Activated CD4-positive, alpha-beta memory T cell treated with anti-CD3 and anti-CD28 coated beads for 36 hours (primary cell): ENCODE results near the gene GLRX2. TPM values are rescaled to one million over a fixed set of nuclear protein-coding genes. Genes with fewer than 3 reads are reported as not detected.
A peak's percentile ranks its signal among the peaks of the same experiment; 100 is the strongest.
"Not testable (repeated sequence)": the region's sequence is repeated elsewhere in the genome, so short reads cannot be mapped to it uniquely, and the experiment has no call there.

Experiments used
- CTCF ChIA-PET: fragments of 350-600 bp; sonication (Branson Sonifier 250); formaldehyde crosslinking; loops from one replicate; lab custom pipeline; 2021; ENCODE audit warnings: antibody characterized with exemption, inconsistent platforms; lab: Charles Lee
- POLR2A ChIA-PET: fragments of 350-600 bp; sonication (Branson Sonifier 250); formaldehyde crosslinking; loops from one replicate; lab custom pipeline; 2021; ENCODE audit warnings: antibody characterized with exemption; lab: Charles Lee
- DNase-seq: peaks from one replicate; pipeline ENCODE4 v3.0.0-alpha.2; 2020
- H3K27ac Mint-ChIP-seq: one replicate; pipeline ENCODE4 v1.8.0; 2021; ENCODE audit warnings: mixed read lengths
- H3K27me3 Mint-ChIP-seq: one replicate; pipeline ENCODE4 v1.8.0; 2021; ENCODE audit warnings: mixed read lengths
- H3K36me3 Mint-ChIP-seq: one replicate; pipeline ENCODE4 v1.8.0; 2021; ENCODE audit warnings: mixed read lengths
- H3K4me1 Mint-ChIP-seq: one replicate; pipeline ENCODE4 v1.8.0; 2021; ENCODE audit warnings: low read depth, mixed read lengths
- H3K4me3 Mint-ChIP-seq: one replicate; pipeline ENCODE4 v1.8.0; 2021; ENCODE audit warnings: mild to moderate bottlenecking, mixed read lengths
- H3K9me3 Mint-ChIP-seq: one replicate; pipeline ENCODE4 v1.8.0; 2021; ENCODE audit warnings: mixed read lengths
- intact Hi-C: fragments of 100-400 bp; cut with micrococcal nuclease; formaldehyde crosslinking; loops from one replicate; pipeline ENCODE4 v1.15.1; 2023
- total RNA-seq, 2 experiments: library from RNA; stranded (reverse); gene quantifications; one replicate each; pipeline ENCODE4 v1.2.3, GENCODE V29; 2021

GLRX2 gene
- total RNA-seq, 2 experiments from 2014 or later = 25.4 to 25.8 TPM

DNA sequence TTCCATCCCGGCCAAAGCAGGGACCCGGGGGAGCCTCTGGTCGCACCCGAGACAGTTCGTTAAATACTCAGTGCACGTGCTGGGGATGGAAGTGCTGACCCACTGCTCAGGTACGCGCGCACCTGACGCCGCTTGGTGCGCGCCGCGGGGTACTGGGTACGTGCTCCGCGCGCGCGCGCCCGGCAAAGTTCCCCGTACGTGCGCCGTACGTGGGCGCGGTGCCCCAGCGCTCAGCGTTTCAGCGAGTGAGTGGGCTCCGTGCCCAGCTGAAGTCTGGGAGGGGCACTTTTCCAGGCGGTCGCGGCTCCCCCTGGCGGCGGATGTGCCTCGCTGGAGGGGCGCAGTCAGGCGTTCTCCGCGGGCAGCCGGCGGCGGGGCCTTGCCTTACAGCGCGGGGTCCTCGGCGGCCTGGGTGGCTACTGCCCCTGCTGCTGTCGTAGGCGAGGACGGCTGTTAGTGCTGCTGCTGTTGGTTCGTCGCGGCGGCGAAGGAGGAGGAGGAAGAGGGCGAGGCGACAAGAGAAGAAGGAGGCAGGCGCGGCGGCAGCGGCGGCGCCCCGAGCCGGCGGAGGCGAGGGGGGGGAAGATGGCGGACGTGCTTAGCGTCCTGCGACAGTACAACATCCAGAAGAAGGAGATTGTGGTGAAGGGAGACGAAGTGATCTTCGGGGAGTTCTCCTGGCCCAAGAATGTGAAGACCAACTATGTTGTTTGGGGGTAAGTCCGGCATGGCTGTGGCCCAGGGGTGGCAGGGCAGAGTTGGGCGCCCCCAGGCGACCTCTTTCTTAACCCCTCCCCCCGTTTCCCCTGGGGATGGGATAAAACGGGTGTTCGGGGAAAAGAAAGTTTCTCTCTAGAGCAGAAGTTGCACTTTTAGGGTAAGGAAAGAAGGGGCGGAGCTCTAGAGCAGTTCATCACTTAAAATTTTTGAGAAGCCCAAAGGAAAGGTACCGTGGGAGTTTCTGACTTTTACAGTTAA is 16.7 kb upstream of the GLRX2 start, which contains the start of gene CDC73:
Gene CDC73 (plus strand): TSS at position 416 of the 978 bp plus-strand sequence. CDS start 170 bp downstream, at position 586.
- peaks cover 45% of the 10 kb centered on the region for H3K4me1 Mint-ChIP-seq

DNA sequence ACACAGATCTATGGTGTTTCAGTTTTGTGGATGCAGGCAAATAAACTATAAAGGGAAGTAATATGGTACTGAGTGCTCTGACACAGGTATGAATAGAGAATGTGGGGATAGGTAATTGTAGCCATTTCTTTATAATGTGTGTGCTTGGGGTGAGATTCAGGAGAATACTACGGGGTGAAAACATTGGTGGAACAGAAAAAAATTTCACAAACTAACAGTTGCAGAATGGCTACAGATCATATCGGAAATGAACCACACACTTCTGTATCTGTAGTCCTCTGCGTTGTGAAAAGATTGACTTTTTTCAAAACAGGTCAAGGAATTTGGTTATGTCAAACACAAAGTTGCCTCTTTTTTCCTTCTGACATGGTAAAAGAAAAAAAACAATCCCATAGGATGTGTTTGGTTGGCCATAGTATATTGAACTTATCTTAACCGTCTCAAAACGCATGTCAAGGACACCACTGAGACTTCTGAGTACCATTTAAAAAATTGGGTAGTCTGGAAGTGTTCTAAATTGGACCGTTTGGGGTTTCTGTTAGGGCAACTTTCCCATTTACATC is 15.5 kb upstream of the GLRX2 start:
- Mint-ChIP-seq H3K36me3 (peaks cover 5% of the 10 kb centered on the region), H3K4me3 (peak overlapping the region; percentile 85), H3K27ac (peak overlapping the region; percentile 65), H3K27me3 (no peaks in the 10 kb centered on the region), H3K4me1 (peaks cover 38% of the 10 kb centered on the region), H3K9me3 (no peaks in the 10 kb centered on the region)
- no peak for DNase-seq
- CTCF ChIA-PET = interaction anchor here (1.1 to 3.1 kb wide), 2 partner anchors 13 to 63 kb away, joined by 3 to 25 read pairs; partner anchors contain the start of genes RO60 and UCHL5
- intact Hi-C loops = loop anchor here (5.0 kb wide), 6 partner anchors 138 to 643 kb away; partner anchors contain the start of gene RGS1
- POLR2A ChIA-PET = interaction anchor here (1.5 kb wide), 1 partner anchor 10 kb away, joined by 3 read pairs; no protein-coding TSS in a partner anchor

More for the DNA sequence above, 16.7 kb upstream of the GLRX2 start, which contains the start of gene CDC73:
- Mint-ChIP-seq H3K36me3 (peaks cover 8% of the 10 kb centered on the region), H3K9me3 (no peaks in the 10 kb centered on the region), H3K4me3 (peak within 1 kb of the TSS; percentile 85), H3K27me3 (no peaks in the 10 kb centered on the region), H3K27ac (peak within 1 kb of the TSS; percentile 98)
- POLR2A ChIA-PET = interaction anchor here (0.9 to 3.1 kb wide), 5 partner anchors 14 to 315 kb away, joined by 3 to 25 read pairs (median 3); partner anchors contain the start of genes GLRX2, RO60 and UCHL5
- CTCF ChIA-PET = interaction anchor here (0.5 to 3.1 kb wide), 15 partner anchors 15 to 337 kb away, joined by 3 to 25 read pairs (median 3); partner anchors contain the start of genes GLRX2, RO60 and UCHL5
- peak; percentile 99 for DNase-seq
- intact Hi-C loops = loop anchor here (1.0 to 5.0 kb wide), 11 partner anchors 17 to 1173 kb away; partner anchors contain the start of genes GLRX2, RGS1, RGS2 and RO60

DNA sequence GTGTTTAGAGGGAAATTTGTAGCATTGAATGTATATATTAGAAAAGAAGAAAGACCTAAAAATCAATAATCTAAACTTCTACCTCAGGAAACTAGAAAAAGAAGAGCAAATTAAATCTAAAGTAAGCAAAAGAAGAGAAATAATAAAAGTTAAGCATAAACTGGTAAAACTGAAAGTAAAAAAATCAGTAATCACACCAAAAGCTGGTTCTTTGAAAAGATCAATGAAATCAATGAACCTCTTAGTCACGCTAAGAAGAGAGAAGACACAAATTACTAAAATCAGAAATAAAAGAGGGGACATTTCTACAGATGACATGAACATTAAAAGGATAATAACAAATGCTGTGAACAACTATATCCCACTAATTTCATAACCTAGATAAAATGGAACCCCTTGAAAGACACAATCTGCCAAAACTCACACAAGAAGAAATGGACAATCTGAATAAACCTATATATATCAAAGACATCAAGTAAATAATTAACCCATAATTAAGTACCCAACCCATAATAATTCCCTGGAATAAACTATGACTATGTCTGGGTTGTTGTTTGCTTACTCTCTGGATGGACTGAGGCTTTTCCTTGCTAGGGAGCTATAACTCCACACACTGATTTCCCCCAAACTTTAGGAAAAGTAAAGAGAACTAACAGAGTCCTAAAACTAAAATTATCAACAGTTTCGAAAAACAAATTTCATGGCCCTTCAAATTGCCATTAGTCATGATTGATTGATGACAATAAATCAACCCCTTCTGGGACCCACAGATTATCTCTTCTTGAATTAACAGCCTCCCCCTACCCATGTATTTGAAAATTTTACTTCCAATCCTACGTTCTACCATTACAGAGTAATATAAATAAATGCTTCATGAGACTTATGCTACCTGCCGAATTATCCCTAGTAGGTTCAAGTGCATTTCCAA is 13.9 kb upstream of the GLRX2 start:
- Mint-ChIP-seq H3K4me3 (no peak overlapping the region), H3K9me3 (no peaks in the 10 kb centered on the region), H3K4me1 (peaks cover 26% of the 10 kb centered on the region), H3K27ac (no peak overlapping the region), H3K27me3 (no peaks in the 10 kb centered on the region), H3K36me3 (peaks cover 3% of the 10 kb centered on the region)
- ChIA-PET CTCF (interaction anchor here (1.4 kb wide), 1 partner anchor 18 kb away, joined by 3 read pairs; no protein-coding TSS in a partner anchor), POLR2A (interaction anchor here (1.5 to 3.3 kb wide), 2 partner anchors 9 to 60 kb away, joined by 3 to 9 read pairs; partner anchors contain the start of gene UCHL5)
- no peak for DNase-seq
- intact Hi-C loops = no loop called here

DNA sequence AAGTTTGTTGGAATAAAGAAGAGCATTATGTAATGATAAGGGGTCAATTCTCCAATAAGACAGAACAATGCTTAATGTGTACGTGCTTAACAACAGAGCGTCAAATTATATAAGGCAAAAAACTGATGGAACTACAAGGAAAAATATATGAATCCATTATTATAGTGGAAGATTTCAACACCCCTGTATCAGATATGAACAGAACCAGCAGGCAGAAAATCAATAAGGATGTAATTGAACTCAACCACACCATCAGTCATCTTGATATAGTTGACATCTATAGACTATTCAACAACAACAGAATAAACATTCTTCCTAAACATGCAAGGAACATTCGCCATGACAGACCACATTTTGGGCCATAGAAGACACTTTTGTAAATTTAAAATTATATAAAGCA is 13.0 kb upstream of the GLRX2 start:
- no peak for DNase-seq
- no peaks in the 10 kb centered on the region for H3K9me3 Mint-ChIP-seq
- H3K27ac Mint-ChIP-seq = no peak overlapping the region
- no peaks in the 10 kb centered on the region for H3K36me3 Mint-ChIP-seq
- H3K4me3 Mint-ChIP-seq = no peak overlapping the region
- H3K27me3 Mint-ChIP-seq = no peaks in the 10 kb centered on the region
- ChIA-PET POLR2A (interaction anchor here (3.3 kb wide), 1 partner anchor 60 kb away, joined by 9 read pairs; the partner anchor contains the start of gene UCHL5), CTCF (interaction anchor here (1.4 kb wide), 1 partner anchor 19 kb away, joined by 3 read pairs; no protein-coding TSS in a partner anchor)
- intact Hi-C loops = no loop called here
- peaks cover 19% of the 10 kb centered on the region for H3K4me1 Mint-ChIP-seq

DNA sequence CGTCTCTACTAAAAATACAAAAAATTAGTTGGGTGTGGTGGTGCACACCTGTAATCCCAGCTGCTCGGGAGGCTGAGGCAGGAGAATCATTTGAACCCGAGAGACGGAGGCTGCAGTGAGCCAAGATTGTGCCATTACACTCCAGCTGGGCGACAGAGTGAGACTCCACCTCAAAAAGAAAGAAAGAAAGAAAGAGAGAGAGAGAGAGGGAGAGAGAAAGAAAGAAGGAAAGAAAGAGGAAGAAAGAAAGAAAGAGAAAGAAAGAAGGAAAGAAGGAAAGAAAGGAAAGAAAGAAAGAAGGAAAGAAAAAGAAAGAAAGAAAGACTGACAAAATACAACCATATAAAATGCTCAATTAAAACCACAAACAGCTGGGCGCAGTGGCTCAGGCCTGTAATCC is 12.0 kb upstream of the GLRX2 start:
- peaks cover 13% of the 10 kb centered on the region for H3K4me1 Mint-ChIP-seq
- intact Hi-C loops, H3K27ac Mint-ChIP-seq, H3K36me3 Mint-ChIP-seq, DNase-seq, H3K27me3 Mint-ChIP-seq, CTCF ChIA-PET, H3K4me3 Mint-ChIP-seq, H3K9me3 Mint-ChIP-seq: not testable (repeated sequence)
- POLR2A ChIA-PET = interaction anchor here (3.3 kb wide), 1 partner anchor 59 kb away, joined by 9 read pairs; the partner anchor contains the start of gene UCHL5

DNA sequence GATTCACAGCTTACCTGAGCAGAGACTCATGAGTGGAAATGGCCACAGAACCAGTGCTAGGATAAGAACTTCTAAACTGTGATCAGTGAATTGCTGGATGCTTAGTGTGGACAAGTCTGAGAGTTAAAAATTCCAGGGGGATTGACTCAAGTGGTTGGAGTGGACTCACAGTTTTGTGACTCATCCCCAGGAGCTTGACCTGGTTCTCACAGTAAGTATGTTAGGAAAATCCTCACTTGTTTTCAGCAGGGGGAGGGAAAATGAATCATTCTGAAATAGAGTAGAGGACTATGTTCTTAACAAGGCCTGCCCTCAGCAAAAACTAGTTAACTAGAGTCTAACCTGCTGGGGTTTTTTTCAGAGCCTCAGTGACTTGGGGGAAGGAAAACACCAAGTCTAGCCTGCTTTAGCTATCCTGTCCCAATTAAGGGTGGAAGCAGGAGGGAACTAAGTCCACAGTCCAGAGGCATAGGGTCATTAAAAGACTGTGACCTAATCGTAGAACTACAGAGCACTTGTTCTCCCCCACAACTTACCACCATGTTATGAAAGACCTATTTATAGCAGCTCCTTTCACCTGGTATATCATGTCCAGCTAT is 10.5 kb upstream of the GLRX2 start:
- no peaks in the 10 kb centered on the region for H3K9me3 Mint-ChIP-seq
- peaks cover 10% of the 10 kb centered on the region for H3K4me1 Mint-ChIP-seq
- no peak for DNase-seq
- ChIA-PET CTCF (no interaction called here), POLR2A (no interaction called here)
- intact Hi-C loops = no loop called here
- H3K36me3 Mint-ChIP-seq = no peaks in the 10 kb centered on the region
- H3K27me3 Mint-ChIP-seq = no peaks in the 10 kb centered on the region
- no peak overlapping the region for H3K4me3 Mint-ChIP-seq
- H3K27ac Mint-ChIP-seq = no peak overlapping the region

DNA sequence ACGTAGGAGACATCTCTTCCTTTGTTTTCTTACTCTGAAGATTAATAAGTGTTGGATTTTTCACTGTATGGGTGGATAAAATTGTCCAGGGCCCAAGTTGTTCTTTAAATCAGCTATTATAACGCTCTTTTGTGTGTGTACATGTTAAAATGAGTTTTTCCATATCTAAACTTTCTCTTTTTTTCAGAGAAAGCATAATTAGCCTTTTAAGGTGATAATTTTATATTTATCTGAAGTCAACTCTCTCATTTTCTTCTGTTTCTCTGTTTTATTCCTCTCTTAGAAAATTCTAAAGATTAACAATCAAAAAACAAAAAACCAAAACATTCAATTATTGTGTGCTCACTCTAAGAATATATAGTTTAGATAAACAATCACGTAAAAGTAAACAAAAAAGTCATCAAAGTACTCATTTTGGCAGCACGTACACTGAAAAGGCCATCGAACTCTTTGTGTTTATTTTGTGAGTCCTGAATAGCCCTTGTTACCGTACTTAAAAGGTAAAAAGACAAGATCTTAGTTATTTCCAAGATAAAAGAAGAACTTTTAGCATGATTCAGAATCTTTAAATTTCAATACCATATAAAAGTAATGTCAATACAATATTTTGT is 9.4 kb upstream of the GLRX2 start:
- H3K9me3 Mint-ChIP-seq = no peaks in the 10 kb centered on the region
- H3K36me3 Mint-ChIP-seq = no peaks in the 10 kb centered on the region
- peaks cover 10% of the 10 kb centered on the region for H3K4me1 Mint-ChIP-seq
- no peak overlapping the region for H3K27ac Mint-ChIP-seq
- intact Hi-C loops = no loop called here
- no peak overlapping the region for H3K4me3 Mint-ChIP-seq
- CTCF ChIA-PET = interaction anchor here (1.3 kb wide), 1 partner anchor 10 kb away, joined by 5 read pairs; no protein-coding TSS in a partner anchor
- no peaks in the 10 kb centered on the region for H3K27me3 Mint-ChIP-seq
- DNase-seq = no peak
- POLR2A ChIA-PET = no interaction called here

DNA sequence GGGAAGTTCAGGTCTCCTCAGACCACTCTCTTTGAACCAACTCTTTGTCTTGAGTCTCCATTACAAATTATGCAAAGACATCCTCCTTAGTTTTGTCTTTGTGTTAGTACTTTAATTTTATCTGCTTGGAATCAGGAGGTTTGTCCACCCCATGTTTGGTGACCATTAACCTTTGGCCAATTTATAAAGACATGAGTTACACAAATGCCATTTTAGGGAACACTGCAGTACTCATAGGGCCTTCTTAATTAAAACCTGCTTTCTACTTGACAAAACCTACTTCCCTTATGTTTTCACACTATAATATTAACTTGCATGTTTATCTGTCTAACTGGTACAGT is 8.7 kb upstream of the GLRX2 start:
- intact Hi-C loops = no loop called here
- POLR2A ChIA-PET = interaction anchor here (1.0 kb wide), 1 partner anchor 10 kb away, joined by 4 read pairs; no protein-coding TSS in a partner anchor
- Mint-ChIP-seq H3K27ac (no peak overlapping the region), H3K4me1 (peaks cover 5% of the 10 kb centered on the region), H3K9me3 (no peaks in the 10 kb centered on the region), H3K4me3 (no peak overlapping the region), H3K27me3 (no peaks in the 10 kb centered on the region), H3K36me3 (no peaks in the 10 kb centered on the region)
- DNase-seq = no peak
- CTCF ChIA-PET = interaction anchor here (1.3 kb wide), 1 partner anchor 9 kb away, joined by 5 read pairs; no protein-coding TSS in a partner anchor

DNA sequence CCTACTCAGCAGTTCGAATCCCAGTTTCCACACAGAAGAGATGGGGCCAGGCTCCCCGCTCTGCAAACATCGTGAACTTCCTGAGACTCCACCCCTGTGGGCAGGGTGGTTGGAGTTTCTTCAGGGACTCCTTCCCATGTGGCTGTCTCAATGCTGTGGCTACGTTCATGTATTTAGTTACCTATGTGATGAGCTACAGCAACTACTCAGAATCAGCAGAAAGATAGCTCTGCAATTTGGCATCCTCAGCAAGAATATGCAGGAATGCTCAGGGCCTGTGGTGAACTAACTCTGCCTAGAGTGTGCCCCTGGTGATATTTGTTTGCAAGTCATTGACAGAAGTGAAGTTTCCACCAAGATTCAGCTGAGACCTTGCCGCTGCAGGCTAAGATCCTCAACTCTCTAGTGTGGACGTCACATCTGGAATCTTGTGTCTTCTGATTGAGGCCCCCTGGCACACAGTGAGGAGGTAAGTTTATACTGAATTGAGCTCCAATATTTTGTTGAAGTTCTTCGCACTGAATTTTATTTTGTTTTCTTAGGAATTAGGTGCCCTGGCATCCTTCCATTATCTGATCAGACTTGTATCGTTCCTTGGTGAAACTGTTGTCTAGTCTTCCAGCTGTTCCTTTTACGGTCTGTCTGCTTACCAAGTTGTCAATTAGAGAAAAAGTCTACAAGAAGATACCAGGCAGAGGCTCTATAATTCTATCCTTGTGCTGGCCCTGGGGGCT is 8.2 kb upstream of the GLRX2 start:
- intact Hi-C loops = no loop called here
- H3K4me1 Mint-ChIP-seq = peaks cover under 1% of the 10 kb centered on the region
- ChIA-PET CTCF (interaction anchor here (1.3 kb wide), 1 partner anchor 9 kb away, joined by 5 read pairs; no protein-coding TSS in a partner anchor), POLR2A (interaction anchor here (1.0 kb wide), 1 partner anchor 9 kb away, joined by 4 read pairs; no protein-coding TSS in a partner anchor)
- H3K36me3 Mint-ChIP-seq = no peaks in the 10 kb centered on the region
- H3K27me3 Mint-ChIP-seq = no peaks in the 10 kb centered on the region
- H3K4me3 Mint-ChIP-seq = no peak overlapping the region
- no peak overlapping the region for H3K27ac Mint-ChIP-seq
- no peak for DNase-seq
- no peaks in the 10 kb centered on the region for H3K9me3 Mint-ChIP-seq

DNA sequence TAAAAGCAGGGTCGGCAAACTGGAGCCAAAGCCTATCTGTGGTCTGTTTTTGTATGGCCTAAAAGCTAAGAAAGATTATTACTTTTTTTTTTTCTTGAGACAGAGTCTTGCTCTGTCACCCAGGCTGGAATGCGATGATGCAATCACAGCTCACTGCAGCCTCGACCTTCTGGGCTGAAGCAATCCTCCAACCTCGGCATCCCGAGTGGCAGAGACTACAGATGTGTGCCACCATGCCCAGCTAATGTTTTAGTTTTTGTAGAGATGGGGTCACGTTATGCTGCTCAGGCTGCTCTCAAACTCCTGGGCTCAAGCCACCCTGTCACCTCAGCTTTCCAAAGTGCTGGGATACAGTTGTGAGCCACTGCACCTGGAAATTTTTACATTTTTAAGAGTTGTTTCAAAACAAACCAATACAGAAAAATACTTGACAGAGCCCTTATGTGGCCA is 6.5 kb upstream of the GLRX2 start:
- H3K27me3 Mint-ChIP-seq = no peaks in the 10 kb centered on the region
- no peaks in the 10 kb centered on the region for H3K36me3 Mint-ChIP-seq
- H3K27ac Mint-ChIP-seq = no peak overlapping the region
- intact Hi-C loops = no loop called here
- H3K4me3 Mint-ChIP-seq = no peak overlapping the region
- DNase-seq = no peak
- H3K9me3 Mint-ChIP-seq = no peaks in the 10 kb centered on the region
- ChIA-PET CTCF (interaction anchor here (0.6 kb wide), 1 partner anchor 20 kb away, joined by 3 read pairs; no protein-coding TSS in a partner anchor), POLR2A (no interaction called here)
- no peaks in the 10 kb centered on the region for H3K4me1 Mint-ChIP-seq
